ENCODE data around the gene PAQR8. TPM values are rescaled to one million over a fixed set of nuclear protein-coding genes. Genes with fewer than 3 reads are reported as not detected.
A peak's percentile ranks its signal among the peaks of the same experiment; 100 is the strongest.

PAQR8 gene
- total and polyA plus RNA-seq, 2 of the 13 experiments (the other 11 are each of a cell fraction or from before 2014, with no cell fraction given): 37.7 to 50.7 TPM

DNA sequence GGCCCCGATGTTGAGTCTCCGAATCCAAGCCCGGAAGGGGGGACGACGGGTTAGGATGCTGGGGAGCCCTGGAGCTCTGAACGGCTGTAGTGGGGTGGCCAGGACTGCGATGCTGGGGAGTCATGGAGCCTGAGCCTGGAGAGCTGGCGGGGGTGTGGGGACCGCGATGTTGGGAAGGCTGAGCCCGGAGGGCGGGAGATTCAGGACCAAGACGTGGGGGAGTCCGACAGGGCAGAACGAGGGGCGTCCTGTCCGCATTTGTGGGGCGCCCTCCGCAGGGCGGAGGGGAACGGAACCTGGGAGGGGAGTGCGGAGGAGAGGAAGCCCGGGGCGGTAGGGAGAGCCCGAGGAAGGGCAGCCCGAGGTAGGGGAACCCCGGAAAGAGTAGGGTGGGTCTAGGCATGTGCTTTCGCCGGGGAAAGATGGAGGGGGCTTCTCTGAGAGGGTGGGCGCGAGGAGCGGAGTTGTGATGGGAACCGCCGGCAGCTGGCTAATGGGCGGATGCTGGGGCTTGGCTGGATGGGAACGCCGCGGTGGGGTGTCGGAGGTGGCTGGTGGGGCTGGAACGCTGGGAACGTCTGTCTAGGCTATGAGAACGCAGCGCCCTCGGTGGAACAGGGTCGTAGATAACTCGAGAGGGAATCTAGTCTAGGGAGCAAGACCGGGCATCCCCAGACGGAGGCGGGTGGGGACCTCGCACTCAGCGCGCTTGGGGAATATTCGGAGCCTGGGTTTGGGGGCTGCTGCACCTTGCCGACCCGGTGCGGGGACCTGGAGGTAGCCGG lies 684 bp downstream of the PAQR8 start (continued):
- no peak; the same call in 1 of the 2 replicates for TF ChIP-seq ZBTB2 (CRISPR knock-in tag; IDR thresholded peaks at IDR 0.05; ENCODE audit: low read depth)
- TF ChIP-seq TFDP2 (CRISPR knock-in tag; IDR thresholded peaks at IDR 0.05): no peak
- TF ChIP-seq ZNF788 (CRISPR knock-in tag; IDR thresholded peaks at IDR 0.05; ENCODE audit: borderline replicate concordance): no peak; the same call in 1 of the 2 replicates
- TF ChIP-seq, protein P1, sequence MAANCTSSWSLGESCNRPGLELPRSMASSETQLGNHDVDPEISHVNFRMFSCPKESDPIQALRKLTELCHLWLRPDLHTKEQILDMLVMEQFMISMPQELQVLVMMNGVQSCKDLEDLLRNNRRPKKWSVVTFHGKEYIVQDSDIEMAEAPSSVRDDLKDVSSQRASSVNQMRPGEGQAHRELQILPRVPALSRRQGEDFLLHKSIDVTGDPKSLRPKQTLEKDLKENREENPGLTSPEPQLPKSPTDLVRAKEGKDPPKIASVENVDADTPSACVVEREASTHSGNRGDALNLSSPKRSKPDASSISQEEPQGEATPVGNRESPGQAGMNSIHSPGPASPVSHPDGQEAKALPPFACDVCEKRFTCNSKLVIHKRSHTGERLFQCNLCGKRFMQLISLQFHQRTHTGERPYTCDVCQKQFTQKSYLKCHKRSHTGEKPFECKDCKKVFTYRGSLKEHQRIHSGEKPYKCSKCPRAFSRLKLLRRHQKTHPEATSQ (CRISPR knock-in tag; IDR thresholded peaks at IDR 0.05; ENCODE audit: borderline replicate concordance): no peak
- 0 out of 2 replicates have a peak, but pooled peaks have one; percentile 23 for TF ChIP-seq ZNF709 (CRISPR knock-in tag; IDR thresholded peaks at IDR 0.05)
- TF ChIP-seq ZNF816 (CRISPR knock-in tag; IDR thresholded peaks at IDR 0.05; ENCODE audit: borderline replicate concordance): 0 out of 2 replicates have a peak, but pooled peaks have one; percentile 37
- no peak for TF ChIP-seq ZNF335 (CRISPR knock-in tag; IDR thresholded peaks at IDR 0.05)
- no peak for TF ChIP-seq SIX1 (CRISPR knock-in tag; IDR thresholded peaks at IDR 0.05; ENCODE audit: borderline replicate concordance)
- no peak for TF ChIP-seq ZNF644 (CRISPR knock-in tag; IDR thresholded peaks at IDR 0.05; ENCODE audit: low read depth)
- no peak for TF ChIP-seq ZNF615 (CRISPR knock-in tag; IDR thresholded peaks at IDR 0.05; ENCODE audit: borderline replicate concordance)
- no peak for TF ChIP-seq ZNF75D (CRISPR knock-in tag; IDR thresholded peaks at IDR 0.05; ENCODE audit: borderline replicate concordance)
- 0 out of 2 replicates have a peak, but pooled peaks have one; percentile 13 for TF ChIP-seq FOSL2 (CRISPR knock-in tag; IDR thresholded peaks at IDR 0.05)
- TF ChIP-seq NFIC (IDR thresholded peaks at IDR 0.05; ENCODE audit: low read length): no peak
- peak; percentile 22; the same call in 1 of the 2 replicates for TF ChIP-seq MTA1 (CRISPR knock-in tag; IDR thresholded peaks at IDR 0.05; ENCODE audit: borderline replicate concordance)
- TF ChIP-seq SIN3A (IDR thresholded peaks at IDR 0.05; ENCODE audit: borderline replicate concordance, low read depth, low read length): no peak; the same call in 1 of the 2 replicates
- TF ChIP-seq BATF2 (CRISPR knock-in tag; IDR thresholded peaks at IDR 0.05): no peak
- no peak for TF ChIP-seq KDM3A (CRISPR knock-in tag; IDR thresholded peaks at IDR 0.05; ENCODE audit: low read depth)
- TF ChIP-seq ZNF230 (CRISPR knock-in tag; IDR thresholded peaks at IDR 0.05): 0 out of 2 replicates have a peak, but pooled peaks have one; percentile 22
- TF ChIP-seq ZNF567 (CRISPR knock-in tag; IDR thresholded peaks at IDR 0.05; ENCODE audit: borderline replicate concordance): 0 out of 2 replicates have a peak, but pooled peaks have one; percentile 38
- no peak for TF ChIP-seq ZNF160 (CRISPR knock-in tag; IDR thresholded peaks at IDR 0.05)
- no peak for TF ChIP-seq MIXL1 (CRISPR knock-in tag; IDR thresholded peaks at IDR 0.05)
- no peak for TF ChIP-seq RFX3 (CRISPR knock-in tag; IDR thresholded peaks at IDR 0.05)
- TF ChIP-seq JUNB (CRISPR knock-in tag; IDR thresholded peaks at IDR 0.05; ENCODE audit: borderline replicate concordance): no peak; the same call in 1 of the 2 replicates
- no peak for TF ChIP-seq GLI4 (CRISPR knock-in tag; IDR thresholded peaks at IDR 0.05; ENCODE audit: borderline replicate concordance)
